HG02642 (cell line): ENCODE results near the gene A3GALT2.

ENCODE experiments used
- ATAC-seq: cut with Tn5 transposase; IDR thresholded peaks from one replicate; pipeline ENCODE4 v1.9.1; 2021; ENCODE audit warnings: mild to moderate bottlenecking; ENCODE audit not compliant: unreplicated experiment, poor library complexity

A3GALT2 gene

DNA sequence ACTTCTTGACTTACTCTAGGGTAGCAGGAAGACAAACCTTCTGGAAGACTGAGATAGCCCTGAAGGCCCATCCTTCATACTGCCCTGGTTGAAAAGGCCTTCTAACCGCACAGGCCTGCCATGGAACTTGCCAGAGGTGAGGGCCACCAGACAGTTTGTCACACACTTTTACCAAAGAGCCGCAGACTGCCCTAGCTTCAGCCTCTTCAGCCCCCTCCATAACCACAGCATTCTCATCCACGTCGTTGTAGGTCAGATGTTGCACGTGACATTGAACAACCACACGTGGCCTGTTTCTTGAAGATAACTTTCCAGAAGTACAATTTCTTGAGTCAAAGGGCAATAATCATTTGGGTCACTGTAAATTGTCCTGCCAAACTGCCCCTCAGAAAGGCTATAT, 45.7 kb downstream of the A3GALT2 start:
- no peak for ATAC-seq

DNA sequence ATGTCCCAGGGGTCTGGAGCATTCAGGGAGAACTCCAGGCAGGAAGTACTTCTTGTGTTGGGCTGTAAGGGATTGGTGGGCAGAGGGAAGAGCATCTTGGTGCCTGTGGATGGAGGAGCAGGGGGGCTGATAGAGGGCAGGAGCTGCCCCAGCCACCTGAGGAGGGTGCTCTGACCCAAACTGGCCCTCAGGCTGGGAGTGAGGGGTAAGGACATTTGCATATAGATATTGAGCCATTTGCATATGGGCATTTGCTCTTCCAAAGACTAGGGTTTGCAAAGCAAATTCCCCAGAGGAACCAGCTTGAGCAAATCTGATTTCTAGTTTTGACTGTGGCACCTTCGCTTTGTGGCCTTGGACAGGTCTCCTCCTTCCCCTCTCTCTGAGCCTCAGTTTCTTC, 46.5 kb downstream of the A3GALT2 start:
- no peak for ATAC-seq

- no peak for ATAC-seq
Observed at GRCh38 chr1:33273961-33274371, 46.9 kb downstream of the A3GALT2 start.

GRCh38 chr1:33273406-33273805, 47.5 kb downstream of the A3GALT2 start:
- ATAC-seq = no peak

GRCh38 chr1:33272930-33273329, 48.0 kb downstream of the A3GALT2 start:
- no peak for ATAC-seq

GRCh38 chr1:33272509-33272908, 48.4 kb downstream of the A3GALT2 start:
- no peak for ATAC-seq

DNA sequence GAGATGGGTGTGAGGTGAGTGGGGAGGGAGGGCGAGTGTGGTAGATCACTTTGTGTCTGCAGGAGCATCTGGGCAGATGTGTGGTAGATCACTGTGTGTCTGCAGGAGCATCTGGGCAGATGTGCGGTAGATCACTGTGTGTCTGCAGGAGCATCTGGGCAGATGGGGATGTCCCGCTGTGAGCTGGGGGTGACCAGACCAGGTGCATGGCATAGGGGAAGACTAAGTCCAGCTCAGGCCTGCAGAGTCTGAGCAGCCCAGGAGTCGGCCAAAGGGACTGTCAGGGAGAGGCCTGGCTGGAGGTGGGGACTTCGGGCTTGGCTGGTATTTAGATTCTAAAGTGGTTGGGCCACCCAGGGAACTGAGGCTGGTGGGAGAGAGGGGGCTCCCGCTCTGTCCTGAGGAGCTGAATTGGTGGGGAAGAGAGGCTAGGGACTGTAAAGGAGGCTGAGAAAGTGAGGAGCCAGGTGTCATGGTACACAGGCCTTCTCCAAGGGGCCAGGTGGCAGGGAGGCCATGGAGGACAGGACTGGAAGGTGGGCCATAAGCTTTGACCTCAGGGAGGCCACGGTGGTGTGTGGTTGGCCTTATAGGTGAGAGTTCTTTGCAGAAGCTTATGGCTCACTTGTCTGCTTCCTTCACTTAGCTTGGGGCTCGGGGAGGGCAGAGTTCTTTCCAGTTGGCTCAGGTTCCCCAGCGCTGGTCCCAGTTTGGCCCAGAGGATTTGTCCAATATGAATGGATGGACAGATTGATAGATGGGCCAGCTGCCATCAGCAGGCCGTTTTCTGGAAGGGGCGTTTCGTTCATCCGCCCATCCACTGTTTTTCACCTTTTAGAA, 49.0 kb downstream of the A3GALT2 start:
- no peak for ATAC-seq

- ATAC-seq = no peak
Observed at GRCh38 chr1:33270808-33271465, 50.0 kb downstream of the A3GALT2 start.

GRCh38 chr1:33270379-33270778, 50.5 kb downstream of the A3GALT2 start:
- no peak for ATAC-seq

- ATAC-seq = no peak
Observed at GRCh38 chr1:33269621-33270020, 51.3 kb downstream of the A3GALT2 start.

GRCh38 chr1:33268927-33269610, 51.8 kb downstream of the A3GALT2 start:
- ATAC-seq = no peak

DNA sequence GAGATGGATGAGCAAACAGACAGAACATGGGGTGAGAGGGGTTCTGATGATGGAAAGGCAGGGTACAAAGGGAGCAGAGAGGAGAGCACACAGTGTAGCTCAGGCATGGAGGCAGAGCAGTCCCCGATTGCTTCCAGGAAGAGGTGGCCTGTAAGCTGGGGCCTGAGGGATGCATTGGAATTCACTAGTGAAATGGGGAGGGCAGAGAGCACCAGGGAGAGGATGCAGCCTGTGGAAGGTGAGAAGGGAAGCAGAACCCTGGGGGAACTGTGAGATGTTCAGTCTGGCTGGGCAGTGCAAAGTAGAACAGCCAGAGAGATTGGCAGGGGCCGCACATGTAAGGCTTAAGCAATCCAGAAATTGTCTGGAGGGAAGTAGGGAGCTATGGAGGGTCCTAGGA, 52.4 kb downstream of the A3GALT2 start:
- ATAC-seq = no peak

DNA sequence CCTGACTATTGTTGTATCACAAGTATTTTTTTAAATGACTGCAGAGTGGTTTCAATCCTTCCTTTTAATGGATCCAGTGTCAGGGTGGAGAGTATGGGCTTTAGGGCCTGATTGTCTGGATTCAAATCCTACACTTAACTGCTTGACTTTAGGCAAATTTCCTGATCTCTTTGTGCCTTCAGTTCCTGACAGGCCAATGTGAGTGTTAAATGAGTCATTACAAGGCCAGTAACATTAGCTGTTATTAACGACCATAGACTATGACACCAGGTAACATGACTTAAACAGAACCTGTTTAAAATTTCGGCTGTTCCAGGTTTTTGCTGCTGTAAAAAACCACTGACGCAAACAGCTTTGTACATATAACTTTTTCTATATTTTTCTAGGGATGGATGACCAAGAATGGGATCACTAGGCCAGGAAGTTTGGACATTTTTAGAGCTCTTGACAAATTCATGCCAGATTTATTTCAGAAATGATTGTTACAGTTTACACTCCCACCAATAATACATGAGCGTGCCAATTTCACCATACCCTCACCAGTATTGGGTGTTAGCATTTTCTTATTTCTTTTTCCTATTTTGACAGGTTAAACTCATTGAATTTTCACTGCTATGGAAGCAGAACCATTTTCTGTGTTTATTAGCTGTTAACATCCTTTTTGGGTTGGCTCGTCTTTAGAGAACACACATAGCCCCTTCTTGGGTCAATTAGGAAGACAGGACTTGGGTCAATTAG, 53.3 kb downstream of the A3GALT2 start:
- ATAC-seq = no peak

GRCh38 chr1:33266766-33267165, 54.1 kb downstream of the A3GALT2 start:
- no peak for ATAC-seq

DNA sequence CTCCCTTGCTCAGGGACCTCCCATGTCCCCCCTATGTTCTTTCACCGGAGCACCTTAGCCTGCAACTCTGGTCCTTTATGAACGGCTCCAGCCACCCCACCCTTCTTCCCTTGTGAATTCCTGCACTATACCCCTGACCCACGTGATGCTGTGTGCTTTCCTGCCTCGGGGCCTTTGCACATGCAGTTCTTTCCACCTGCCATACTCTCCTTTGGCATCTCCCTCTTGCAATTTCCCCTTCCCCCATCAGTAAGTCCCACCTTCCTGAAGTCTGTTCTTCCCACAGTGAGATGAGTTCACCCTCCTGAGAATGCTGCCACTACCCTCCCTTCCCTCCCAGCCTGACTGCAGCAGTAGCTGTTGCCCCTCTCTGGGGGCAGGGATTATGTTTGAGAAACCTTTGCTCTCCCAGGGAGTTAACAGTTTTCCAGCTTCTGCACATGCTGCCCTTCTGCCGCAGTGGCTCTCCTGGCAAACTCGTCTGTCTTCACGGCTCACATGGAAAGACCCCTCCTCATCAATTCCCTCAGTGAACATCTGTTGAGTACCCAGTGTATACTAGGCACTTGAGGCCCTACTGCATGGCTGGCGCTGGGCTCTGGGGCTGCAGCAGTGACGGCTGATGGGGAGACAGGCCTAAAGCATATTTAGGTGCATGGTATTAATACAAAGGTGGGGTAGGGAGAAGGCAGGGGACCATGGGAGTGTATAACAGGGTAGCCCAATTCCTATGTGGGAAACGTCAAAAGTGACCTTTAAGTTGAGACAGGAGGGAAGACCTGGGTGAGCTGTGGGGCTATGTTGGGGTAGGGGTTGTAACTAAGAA, 54.9 kb downstream of the A3GALT2 start:
- ATAC-seq = no peak

DNA sequence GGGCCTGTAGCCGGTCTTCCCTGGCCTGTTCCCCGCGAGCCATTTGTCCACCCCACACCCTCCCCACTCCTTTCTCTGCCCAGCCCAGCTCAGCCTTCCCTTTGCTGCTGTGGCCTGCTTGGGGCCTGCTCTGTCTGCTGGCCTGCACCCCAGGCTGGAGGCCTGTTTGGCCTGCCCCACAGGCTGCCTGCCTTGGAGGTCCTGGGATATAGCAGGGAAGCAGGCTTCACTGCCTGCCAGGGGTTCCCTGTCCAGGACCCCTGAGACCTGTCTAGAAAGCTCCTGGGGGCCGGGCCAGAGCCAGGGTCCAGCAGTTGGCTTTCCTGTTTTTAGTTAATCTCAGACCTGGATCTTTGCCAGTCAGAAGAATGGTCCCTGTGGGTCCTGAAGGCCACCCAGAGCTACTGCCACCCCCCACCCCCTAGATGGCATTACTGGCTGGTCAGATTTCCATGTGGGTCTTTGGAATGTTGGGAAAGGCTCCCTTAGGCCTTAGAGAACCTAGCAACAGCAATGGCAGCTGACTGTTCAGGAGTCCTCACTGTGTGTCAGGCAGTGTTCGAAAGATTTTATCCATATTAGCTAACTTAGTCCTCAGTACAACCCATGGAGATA, 56.9 kb downstream of the A3GALT2 start:
- ATAC-seq = no peak

DNA sequence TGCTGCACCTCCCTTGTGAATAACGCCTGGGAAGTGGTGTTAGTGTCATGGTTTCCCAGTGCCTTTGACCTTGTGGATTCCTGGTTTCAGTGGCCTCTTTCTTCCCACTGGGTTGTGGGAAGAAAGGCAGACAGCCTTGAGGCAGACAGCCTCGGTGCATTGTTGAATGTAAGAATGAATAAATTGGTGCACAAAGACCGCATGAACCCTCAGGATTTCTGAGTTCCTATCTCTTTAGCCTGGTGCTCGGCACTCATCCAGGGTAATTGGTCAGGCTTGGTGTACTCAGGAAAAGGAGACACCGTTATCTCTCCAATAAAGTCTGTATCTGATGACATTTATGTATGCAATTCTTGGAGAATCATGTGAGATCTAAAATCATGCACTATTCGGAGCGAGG, 59.6 kb downstream of the A3GALT2 start:
- no peak for ATAC-seq

- no peak for ATAC-seq
Observed at GRCh38 chr1:33260439-33260838, 60.5 kb downstream of the A3GALT2 start.

DNA sequence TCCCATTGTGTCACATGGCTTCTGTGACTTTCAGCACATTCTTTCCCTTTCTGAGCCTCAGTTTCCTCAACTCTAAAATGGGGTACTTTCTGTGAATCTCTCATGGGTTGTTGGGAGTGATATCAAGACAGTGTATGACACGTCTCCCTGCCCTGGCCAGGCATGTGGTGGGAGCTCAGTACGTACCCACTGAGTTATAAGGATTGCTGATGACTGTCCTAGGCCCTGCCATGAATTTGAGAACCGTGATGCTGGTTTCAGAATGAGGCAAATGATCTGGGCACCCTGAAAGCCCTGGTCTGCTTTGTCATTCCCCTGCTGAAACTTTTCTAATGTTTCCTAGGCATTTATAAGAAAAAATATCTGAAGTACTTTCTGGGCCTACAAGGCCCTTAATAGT, 61.0 kb downstream of the A3GALT2 start:
- no peak for ATAC-seq
